ENCODE measurements around the gene CGB1. TPM values are rescaled to one million over a fixed set of nuclear protein-coding genes. Genes with fewer than 3 reads are reported as not detected.

Gene CGB1
- total and polyA plus RNA-seq, 9 of the 15 experiments (the other 6 are each of a cell fraction or from before 2014, with no cell fraction given): not detected

GRCh38 chr19:48993175-48994034 lies 43.3 kb downstream of the CGB1 start, which contains the start of the genes GYS1 and RUVBL2 (continued):
- TF ChIP-seq ZNF717 (CRISPR knock-in tag; IDR thresholded peaks at IDR 0.05) (no peak), E2F5 (CRISPR knock-in tag; IDR thresholded peaks at IDR 0.05) (no peak), ZFP30 (CRISPR knock-in tag; IDR thresholded peaks at IDR 0.05; ENCODE audit: borderline replicate concordance) (no peak), ZNF57 (CRISPR knock-in tag; IDR thresholded peaks at IDR 0.05) (no peak), SMAD4 (CRISPR knock-in tag; conservative IDR thresholded peaks at IDR 0.05) (peak; percentile 90), ZBTB2 (IDR thresholded peaks at IDR 0.05) (peak; percentile 89; the same call in 1 of the 2 replicates), ZNF23 (CRISPR knock-in tag; IDR thresholded peaks at IDR 0.05) (no peak), CBFA2T2 (conservative IDR thresholded peaks at IDR 0.05) (no peak), SP1 (CRISPR knock-in tag; IDR thresholded peaks at IDR 0.05) (peak; percentile 99), USF1 (CRISPR knock-in tag; IDR thresholded peaks at IDR 0.05) (peak; percentile 40; the same call in 1 of the 2 replicates), MTA3 (IDR thresholded peaks at IDR 0.05; ENCODE audit: borderline replicate concordance) (peak; percentile 90; the same call in 1 of the 2 replicates), ZNF583 (CRISPR knock-in tag; IDR thresholded peaks at IDR 0.05) (no peak), U2AF2 (optimal IDR thresholded peaks at IDR 0.05; ENCODE audit: low read depth, low read length) (no peak), ARID1B (IDR thresholded peaks at IDR 0.05) (no peak; the same call in 1 of the 2 replicates), TEAD2 (tag; IDR thresholded peaks at IDR 0.05) (no peak), CHCHD3 (CRISPR knock-in tag; IDR thresholded peaks at IDR 0.05) (no peak), NR2C1 (IDR thresholded peaks at IDR 0.05) (no peak; the same call in 1 of the 2 replicates), NR2C1 (tag; IDR thresholded peaks at IDR 0.05) (peak; percentile 72), LEF1 (IDR thresholded peaks at IDR 0.05) (no peak), ATF1 (CRISPR knock-in tag; IDR thresholded peaks at IDR 0.05) (peak; percentile 51; the same call in 1 of the 2 replicates), ATF1 (tag; IDR thresholded peaks at IDR 0.05) (peak; percentile 92), NONO (IDR thresholded peaks at IDR 0.05; ENCODE audit: low read depth in 2 of 2, low read length in 1 of 2) (0 out of 4 replicates have a peak, but pooled peaks of 1 of the 2 experiments have one; percentile 72), TSHZ1 (CRISPR knock-in tag; IDR thresholded peaks at IDR 0.05) (no peak)

Data from K562 (cell line).